Calu3 (cell line): ENCODE results near the gene SLIT3. TPM values are rescaled to one million over a fixed set of nuclear protein-coding genes. Genes with fewer than 3 reads are reported as not detected.

Experiments used
- BruUV-seq: library from RNA; stranded (reverse); fragments of 400-500 nt; replicated peaks from 2 replicates; lab custom pipeline; 2021; lab: Mats Ljungman, UMichigan
- CTCF ChIA-PET: fragments of 300-600 bp; sonication (Branson Sonifier 250); formaldehyde crosslinking; loops from one replicate; lab custom pipeline; 2022; ENCODE audit warnings: antibody characterized with exemption; lab: Charles Lee
- DNase-seq: peaks from one replicate; pipeline ENCODE4 v3.0.0; 2022
- H3K27ac Mint-ChIP-seq: one replicate; pipeline ENCODE4 v1.8.0; 2022; ENCODE audit warnings: mixed read lengths; ENCODE audit not compliant: unreplicated experiment
- H3K27me3 Mint-ChIP-seq: one replicate; pipeline ENCODE4 v1.8.0; 2022; ENCODE audit warnings: mixed read lengths; ENCODE audit not compliant: unreplicated experiment
- H3K36me3 Mint-ChIP-seq: one replicate; pipeline ENCODE4 v1.8.0; 2022; ENCODE audit warnings: mild to moderate bottlenecking, moderate library complexity, mixed read lengths; ENCODE audit not compliant: insufficient read depth, unreplicated experiment
- H3K4me1 Mint-ChIP-seq: one replicate; pipeline ENCODE4 v1.8.0; 2022; ENCODE audit warnings: mild to moderate bottlenecking, low read depth, mixed read lengths; ENCODE audit not compliant: unreplicated experiment
- H3K4me3 Mint-ChIP-seq: one replicate; pipeline ENCODE4 v1.8.0; 2022; ENCODE audit warnings: mild to moderate bottlenecking, low read depth, moderate library complexity, mixed read lengths; ENCODE audit not compliant: unreplicated experiment
- H3K9me3 Mint-ChIP-seq: one replicate; pipeline ENCODE4 v1.8.0; 2022; ENCODE audit warnings: low read depth, mixed read lengths; ENCODE audit not compliant: unreplicated experiment
- intact Hi-C: fragments of 100-400 bp; cut with micrococcal nuclease; formaldehyde crosslinking; loops from one replicate; pipeline ENCODE4 v1.10.0; 2022; ENCODE audit not compliant: unreplicated experiment
- total RNA-seq: library from RNA; stranded (reverse); gene quantifications from 2 replicates; pipeline ENCODE4 v1.2.3, GENCODE V29; 2022
- TF ChIP-seq, protein P1 (sequence below): fragments of 200-600 bp; IDR thresholded peaks from one replicate; pipeline ENCODE4 v1.8.0; 2022; ENCODE audit warnings: antibody characterized with exemption; ENCODE audit not compliant: unreplicated experiment

Gene SLIT3
- total RNA-seq, 1 experiment from 2014 or later = not detected

DNA sequence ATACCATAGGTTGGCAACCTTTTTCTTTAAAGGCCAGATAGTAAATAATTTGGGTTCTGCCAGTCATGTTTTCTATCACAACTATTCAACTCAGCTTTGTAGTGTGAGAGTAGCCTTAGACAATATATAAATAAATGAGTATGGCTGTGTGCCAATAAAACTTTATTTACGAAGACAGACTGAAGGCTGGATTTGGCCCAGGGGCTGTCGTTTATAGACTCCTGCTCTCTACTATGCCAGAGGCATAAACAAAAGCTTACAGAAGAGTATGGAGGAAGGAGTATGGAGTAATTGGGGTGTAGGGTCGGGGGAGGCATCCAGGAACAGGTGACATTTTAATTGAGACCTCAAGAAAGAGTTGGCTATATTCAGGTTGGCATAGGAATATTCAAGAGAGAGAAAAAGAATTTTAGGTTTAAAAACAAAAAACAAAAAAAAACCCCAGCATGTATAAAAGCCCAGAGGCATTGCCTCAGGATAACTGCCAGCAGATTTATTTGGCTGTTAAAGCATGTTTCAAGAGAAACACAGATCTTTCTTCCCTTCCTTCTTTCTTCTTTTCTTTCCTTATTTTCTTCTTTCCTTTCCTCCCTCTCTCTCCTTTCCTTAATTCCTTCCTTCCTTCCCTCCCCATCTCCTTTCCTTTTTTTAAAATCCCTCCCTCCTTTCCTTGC, 39.9 kb downstream of the SLIT3 start:
- Mint-ChIP-seq H3K36me3 (no peaks in the 10 kb centered on the region), H3K4me1 (no peaks in the 10 kb centered on the region), H3K27me3 (peaks cover 7% of the 10 kb centered on the region), H3K27ac (no peak overlapping the region), H3K9me3 (peaks cover 8% of the 10 kb centered on the region), H3K4me3 (no peak overlapping the region)
- CTCF ChIA-PET = no interaction called here
- TF ChIP-seq, protein P1, sequence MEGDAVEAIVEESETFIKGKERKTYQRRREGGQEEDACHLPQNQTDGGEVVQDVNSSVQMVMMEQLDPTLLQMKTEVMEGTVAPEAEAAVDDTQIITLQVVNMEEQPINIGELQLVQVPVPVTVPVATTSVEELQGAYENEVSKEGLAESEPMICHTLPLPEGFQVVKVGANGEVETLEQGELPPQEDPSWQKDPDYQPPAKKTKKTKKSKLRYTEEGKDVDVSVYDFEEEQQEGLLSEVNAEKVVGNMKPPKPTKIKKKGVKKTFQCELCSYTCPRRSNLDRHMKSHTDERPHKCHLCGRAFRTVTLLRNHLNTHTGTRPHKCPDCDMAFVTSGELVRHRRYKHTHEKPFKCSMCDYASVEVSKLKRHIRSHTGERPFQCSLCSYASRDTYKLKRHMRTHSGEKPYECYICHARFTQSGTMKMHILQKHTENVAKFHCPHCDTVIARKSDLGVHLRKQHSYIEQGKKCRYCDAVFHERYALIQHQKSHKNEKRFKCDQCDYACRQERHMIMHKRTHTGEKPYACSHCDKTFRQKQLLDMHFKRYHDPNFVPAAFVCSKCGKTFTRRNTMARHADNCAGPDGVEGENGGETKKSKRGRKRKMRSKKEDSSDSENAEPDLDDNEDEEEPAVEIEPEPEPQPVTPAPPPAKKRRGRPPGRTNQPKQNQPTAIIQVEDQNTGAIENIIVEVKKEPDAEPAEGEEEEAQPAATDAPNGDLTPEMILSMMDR = no peak
- BruUV-seq = no TSS peak
- intact Hi-C loops = no loop called here
- no peak for DNase-seq

GRCh38 chr5:169258372-169259000, 42.5 kb downstream of the SLIT3 start:
- intact Hi-C loops = no loop called here
- Mint-ChIP-seq H3K27ac (no peak overlapping the region), H3K27me3 (peaks cover 7% of the 10 kb centered on the region), H3K36me3 (no peaks in the 10 kb centered on the region), H3K9me3 (peaks cover 8% of the 10 kb centered on the region), H3K4me3 (no peak overlapping the region), H3K4me1 (no peaks in the 10 kb centered on the region)
- no TSS peak for BruUV-seq
- no peak for DNase-seq
- CTCF ChIA-PET = no interaction called here
- TF ChIP-seq, protein P1 = no peak

GRCh38 chr5:169256191-169256590, 44.7 kb downstream of the SLIT3 start:
- BruUV-seq = no TSS peak
- intact Hi-C loops = no loop called here
- H3K27me3 Mint-ChIP-seq = no peaks in the 10 kb centered on the region
- TF ChIP-seq, protein P1 = no peak
- no peaks in the 10 kb centered on the region for H3K36me3 Mint-ChIP-seq
- CTCF ChIA-PET = no interaction called here
- H3K27ac Mint-ChIP-seq = no peak overlapping the region
- DNase-seq = no peak
- H3K4me3 Mint-ChIP-seq = no peak overlapping the region
- H3K9me3 Mint-ChIP-seq = peaks cover 6% of the 10 kb centered on the region
- no peaks in the 10 kb centered on the region for H3K4me1 Mint-ChIP-seq

GRCh38 chr5:169253071-169253470, 47.9 kb downstream of the SLIT3 start:
- H3K4me1 Mint-ChIP-seq = no peaks in the 10 kb centered on the region
- no peak for DNase-seq
- TF ChIP-seq, protein P1 = no peak
- CTCF ChIA-PET = no interaction called here
- intact Hi-C loops = no loop called here
- H3K9me3 Mint-ChIP-seq = peaks cover 9% of the 10 kb centered on the region
- H3K36me3 Mint-ChIP-seq = no peaks in the 10 kb centered on the region
- H3K27ac Mint-ChIP-seq = no peak overlapping the region
- BruUV-seq = no TSS peak
- H3K4me3 Mint-ChIP-seq = no peak overlapping the region
- H3K27me3 Mint-ChIP-seq = no peaks in the 10 kb centered on the region
